GM18951 (cell line): ENCODE results near the gene PTPRG.
"Not testable (repeated sequence)": the region's sequence is repeated elsewhere in the genome, so short reads cannot be mapped to it uniquely, and the experiment has no call there.

Source experiments
- POLR2A ChIP-seq: IDR thresholded peaks from 4 replicates; pipeline ENCODE4 v1.6.1; 2011; ENCODE audit warnings: mild to moderate bottlenecking; ENCODE audit not compliant: insufficient read length, insufficient read depth; ENCODE audit errors: extremely low read depth
- in situ Hi-C: fragments of 300-500 bp; cut with MboI; formaldehyde crosslinking; loops from one replicate; pipeline ENCODE4 v1.12.0; 2022; ENCODE audit warnings: low sequenced_read_pairs, mixed read lengths, inconsistent platforms; ENCODE audit not compliant: unreplicated experiment

Gene PTPRG

DNA sequence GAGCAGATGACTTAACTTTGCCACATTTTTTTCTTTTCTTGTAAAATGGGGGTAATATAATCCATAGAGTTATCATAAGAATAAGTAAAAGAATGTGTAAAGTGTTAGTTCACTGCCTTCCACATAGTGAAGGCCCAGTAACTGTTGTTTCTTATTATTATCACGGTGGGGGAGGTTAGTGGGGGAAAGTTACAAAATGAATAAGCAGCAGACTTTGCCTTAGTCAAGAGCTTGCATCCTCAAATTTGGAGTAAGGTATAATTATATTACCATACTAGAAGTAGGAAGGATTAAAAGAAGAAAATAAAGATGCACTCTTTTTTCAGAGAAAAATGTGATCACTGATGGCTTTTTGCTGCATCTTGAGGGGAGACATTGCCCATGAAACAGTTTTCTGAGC lies 247.6 kb downstream of the PTPRG start:
- in situ Hi-C loops, result no loop called here
- TF ChIP-seq POLR2A, result no peak

DNA sequence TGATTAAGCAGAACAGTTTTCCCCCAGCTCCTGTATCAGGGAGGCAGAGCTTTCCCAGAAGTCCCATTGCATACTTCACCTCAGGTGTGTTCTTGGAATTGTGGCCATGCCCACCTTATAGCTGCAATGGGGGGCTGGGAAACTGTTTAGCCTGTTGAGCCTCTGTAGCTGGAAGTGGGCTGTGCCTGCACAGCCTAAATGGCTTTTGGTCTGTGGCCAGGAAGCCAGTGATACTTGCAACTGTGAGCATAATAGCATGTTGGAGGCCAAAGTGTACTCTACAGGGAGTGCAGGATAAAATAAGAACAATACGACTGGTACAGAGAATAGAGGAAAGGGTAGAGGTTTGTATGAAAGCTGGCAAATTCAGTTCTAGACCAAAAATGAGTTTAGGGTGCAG lies 248.5 kb downstream of the PTPRG start:
- no peak for TF ChIP-seq POLR2A
- in situ Hi-C loops, result no loop called here

DNA sequence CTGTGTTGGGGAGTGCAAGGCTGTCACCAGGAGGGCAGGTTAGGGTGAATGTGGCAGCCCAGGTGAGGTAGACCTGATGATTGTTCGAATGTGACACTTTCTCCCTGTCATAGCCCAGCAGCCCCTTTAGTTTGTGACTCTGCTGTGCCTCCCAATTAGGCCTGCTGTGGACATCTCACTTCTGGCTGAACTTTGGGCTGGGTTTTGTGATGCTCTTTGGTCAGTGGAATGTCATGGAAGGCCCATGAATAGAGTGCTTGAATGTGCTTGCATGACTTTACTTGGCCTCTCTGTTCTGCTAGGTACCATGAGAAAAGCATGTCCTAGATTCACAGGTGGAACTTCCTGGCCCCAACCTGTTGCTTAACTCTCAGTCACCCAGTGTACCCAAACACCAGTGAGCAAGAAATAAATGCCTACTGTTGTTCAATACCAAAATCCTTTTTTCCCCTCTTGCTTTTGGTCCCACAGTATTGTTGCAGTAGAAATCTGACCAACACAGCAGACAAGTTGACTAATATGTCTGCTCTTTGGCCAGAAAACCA lies 249.7 kb downstream of the PTPRG start:
- in situ Hi-C loops, result no loop called here

DNA sequence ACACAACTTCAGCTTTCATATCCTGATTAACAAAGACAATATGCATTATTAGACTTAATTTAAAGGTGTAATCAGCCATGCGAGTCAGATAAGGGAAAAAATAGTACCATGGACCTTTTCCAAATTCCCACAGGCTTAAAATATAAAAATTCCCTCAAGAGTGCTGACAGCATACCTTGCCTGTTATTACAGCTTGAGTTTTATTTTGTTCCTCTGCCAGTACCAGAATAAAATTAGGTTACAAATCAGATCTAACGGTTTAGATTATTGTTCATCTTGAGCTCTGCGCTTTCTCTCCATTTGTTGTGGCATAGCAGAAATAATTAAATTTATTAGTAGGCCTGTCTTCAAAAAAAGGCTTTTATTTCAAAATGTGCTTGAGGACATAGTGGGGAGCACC lies 250.3 kb downstream of the PTPRG start:
- in situ Hi-C loops, result no loop called here
- no peak for TF ChIP-seq POLR2A

More for the DNA sequence above, 249.7 kb downstream of the PTPRG start:
- no peak for TF ChIP-seq POLR2A

DNA sequence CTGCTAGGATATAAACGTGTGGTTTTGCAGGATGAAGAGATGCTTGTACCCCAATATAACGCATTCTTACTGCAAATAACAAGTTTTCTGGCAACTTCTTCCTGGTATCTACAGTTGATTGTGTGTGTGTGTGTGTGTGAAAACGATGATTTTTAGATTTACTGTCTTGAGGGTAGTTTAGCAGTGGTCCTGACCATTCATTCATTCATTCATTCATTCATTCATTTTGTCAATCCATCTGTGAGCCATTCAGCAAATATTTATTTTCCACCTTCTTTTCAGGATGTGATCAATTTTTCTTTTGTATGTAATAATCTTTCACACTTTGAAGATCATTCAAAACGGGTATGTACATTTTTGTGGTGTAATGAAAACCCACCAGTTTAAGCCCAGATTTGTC lies 250.7 kb downstream of the PTPRG start:
- no peak for TF ChIP-seq POLR2A

DNA sequence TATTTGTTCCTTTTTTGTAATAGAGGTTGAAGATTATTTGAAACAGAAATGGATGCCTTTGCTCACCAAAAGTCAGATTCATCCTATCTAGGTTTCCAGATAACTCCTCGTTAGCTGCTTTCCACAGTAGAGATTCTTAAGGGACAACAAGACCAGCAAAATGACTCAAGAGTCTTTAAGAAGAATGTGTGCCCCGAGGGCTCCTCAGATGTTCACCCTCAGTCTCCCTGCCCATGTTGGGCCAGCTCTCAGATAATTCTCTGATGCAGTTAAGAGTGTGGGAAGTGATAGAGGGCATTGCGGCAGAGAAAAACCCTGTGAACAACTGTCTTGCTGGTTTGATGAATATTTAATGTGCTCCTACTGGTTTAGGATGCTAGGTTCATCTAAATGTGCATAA lies 251.1 kb downstream of the PTPRG start:
- TF ChIP-seq POLR2A, result no peak
- in situ Hi-C loops, result no loop called here

More for the DNA sequence above, 250.7 kb downstream of the PTPRG start:
- in situ Hi-C loops, result no loop called here

DNA sequence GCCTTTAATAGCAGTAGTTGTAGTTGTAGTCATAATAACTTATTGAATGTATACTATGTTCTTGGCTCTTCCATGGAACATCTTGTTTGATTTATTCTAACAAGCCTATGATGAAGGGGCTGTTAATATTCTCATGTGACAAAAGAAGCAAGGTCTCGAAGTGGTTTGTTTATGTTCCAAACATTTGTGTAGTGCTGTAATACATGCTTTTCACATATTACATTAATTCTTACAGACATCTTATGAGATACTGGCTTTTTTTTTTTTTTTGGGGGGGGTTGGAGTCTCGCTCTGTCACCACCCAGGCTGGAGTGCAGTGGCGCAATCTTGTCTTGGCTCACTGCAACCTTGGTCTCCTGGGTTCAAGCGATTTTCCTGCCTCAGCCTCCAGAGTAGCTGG lies 252.3 kb downstream of the PTPRG start:
- no peak for TF ChIP-seq POLR2A
- in situ Hi-C loops, result no loop called here

DNA sequence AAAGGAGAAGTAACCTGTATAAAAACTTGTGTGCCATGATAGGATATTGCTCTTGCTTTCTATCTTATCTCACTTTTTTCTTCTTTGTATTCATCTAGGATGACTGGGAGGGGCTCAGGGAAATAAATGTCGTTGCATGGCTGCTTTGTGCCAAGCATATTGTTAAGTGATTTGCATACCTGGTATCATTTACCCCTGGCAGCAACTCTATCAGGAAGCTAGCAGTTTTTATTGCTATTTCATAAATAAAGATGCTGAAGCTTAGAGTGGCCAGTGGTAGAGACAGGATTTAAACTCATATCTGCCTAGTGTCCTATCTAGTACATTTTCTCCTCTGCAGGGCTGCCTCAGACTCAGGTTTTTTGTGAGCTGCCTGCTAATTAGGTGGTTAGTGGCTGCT lies 253.3 kb downstream of the PTPRG start:
- TF ChIP-seq POLR2A, result no peak
- in situ Hi-C loops, result no loop called here

DNA sequence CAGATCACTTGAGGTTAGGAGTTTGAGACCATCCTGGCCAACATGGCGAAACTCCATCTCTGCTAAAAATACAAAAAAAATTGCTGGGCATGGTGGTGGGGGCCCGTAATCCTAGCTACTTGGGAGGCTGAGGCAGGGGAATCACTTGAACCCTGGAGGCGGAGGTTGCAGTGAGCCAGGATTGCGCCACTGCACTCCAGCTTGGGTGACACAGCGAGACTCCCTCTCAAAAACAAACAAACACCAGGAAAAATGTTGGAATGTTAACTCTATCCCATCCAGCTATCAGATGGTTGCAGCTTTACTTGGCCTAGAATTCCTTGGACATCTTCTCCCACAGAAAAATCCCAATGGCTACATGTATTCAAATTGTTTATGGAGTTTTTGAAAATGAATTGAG lies 254.9 kb downstream of the PTPRG start:
- in situ Hi-C loops, result not testable (repeated sequence)

DNA sequence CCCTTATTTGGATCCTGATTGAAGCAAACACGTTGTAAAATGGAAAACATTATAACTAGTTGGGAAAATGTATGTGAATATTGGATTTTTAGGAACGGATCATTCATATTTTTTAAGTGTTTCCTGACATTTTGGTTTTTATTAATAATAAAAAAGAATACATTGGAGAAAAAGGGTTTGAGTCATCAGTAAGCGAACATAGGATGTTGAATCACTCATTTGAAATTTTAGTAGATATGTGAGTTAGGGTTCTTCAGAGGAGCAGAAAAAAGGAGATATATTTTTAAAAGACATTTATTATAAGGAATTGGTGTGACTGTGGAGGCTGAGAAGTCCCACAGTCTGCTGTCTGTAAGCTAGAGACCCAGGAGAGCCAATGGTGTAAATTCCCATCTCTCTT lies 258.5 kb downstream of the PTPRG start:
- no peak for TF ChIP-seq POLR2A
- in situ Hi-C loops, result no loop called here

DNA sequence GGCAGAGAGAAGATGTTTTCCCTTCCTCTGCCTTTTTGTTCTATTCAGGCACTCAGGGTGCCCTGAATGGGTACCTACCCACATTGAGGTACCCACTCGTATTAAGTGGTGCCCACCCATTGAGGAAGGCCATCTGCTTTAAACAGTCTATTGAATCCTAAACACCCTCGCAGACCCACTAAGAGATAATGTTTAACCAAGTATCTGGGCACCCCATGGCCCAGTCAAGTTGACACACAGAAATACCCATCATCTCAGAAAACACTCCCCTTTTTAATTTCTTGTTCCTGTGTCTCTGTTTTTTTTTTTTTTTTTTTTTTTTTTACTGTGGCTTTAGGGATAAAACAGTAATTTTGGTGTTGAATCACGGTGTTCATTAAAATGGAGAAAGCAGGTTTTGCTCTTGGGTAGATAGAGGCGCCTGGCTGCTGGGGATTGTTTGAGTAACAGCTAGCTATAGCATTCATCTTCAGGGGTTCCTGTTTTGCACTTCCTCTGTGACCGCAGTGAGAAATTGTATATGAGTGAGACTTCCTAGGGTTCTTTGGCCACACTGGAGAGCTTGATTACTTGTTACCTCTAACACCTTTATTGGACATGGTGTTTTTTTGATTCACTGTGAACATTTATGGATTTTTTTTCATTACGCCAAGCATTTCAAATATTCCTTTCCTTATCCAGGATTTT lies 259.1 kb downstream of the PTPRG start:
- in situ Hi-C loops, result no loop called here
- no peak for TF ChIP-seq POLR2A

DNA sequence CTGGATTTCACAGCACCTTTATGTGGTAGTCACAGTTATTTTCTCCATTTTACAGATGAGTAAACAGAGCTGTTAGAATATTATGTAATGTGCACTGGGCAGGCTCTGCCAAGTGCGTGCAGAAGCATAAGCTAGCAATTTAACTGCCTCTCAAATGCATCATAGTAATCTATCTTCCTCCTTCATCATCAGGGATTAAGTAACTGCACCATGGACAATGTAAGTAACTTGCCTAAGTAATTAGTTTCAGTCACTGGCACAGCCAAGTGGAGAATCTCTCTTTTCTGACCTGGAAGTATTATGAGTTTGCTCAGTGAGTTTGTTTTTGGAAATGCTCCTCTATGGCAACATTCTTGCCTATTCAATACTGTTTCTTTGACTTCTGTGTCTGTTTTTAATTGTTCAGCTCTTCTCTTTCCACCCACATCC lies 260.5 kb downstream of the PTPRG start:
- no peak for TF ChIP-seq POLR2A
- in situ Hi-C loops, result no loop called here

DNA sequence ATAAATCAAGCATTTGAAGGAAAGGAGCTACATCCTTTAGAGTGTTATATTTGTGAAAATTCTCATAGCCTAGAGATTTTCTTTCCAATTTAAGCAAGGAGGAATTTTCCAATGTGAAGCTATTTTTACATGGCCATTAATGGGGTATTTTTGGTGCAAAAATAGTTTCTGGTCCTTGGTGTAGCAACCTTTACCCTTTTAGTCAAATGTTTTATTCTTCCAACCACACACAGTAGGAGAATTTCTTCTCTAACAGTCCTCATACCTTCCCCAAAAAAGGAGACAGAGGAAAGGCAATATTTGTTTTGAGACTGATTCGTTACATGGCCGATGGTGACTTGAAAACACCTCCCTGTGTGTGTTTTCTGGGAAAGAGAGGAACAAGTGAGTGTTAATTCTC lies 261.2 kb downstream of the PTPRG start:
- in situ Hi-C loops, result no loop called here
- no peak for TF ChIP-seq POLR2A

DNA sequence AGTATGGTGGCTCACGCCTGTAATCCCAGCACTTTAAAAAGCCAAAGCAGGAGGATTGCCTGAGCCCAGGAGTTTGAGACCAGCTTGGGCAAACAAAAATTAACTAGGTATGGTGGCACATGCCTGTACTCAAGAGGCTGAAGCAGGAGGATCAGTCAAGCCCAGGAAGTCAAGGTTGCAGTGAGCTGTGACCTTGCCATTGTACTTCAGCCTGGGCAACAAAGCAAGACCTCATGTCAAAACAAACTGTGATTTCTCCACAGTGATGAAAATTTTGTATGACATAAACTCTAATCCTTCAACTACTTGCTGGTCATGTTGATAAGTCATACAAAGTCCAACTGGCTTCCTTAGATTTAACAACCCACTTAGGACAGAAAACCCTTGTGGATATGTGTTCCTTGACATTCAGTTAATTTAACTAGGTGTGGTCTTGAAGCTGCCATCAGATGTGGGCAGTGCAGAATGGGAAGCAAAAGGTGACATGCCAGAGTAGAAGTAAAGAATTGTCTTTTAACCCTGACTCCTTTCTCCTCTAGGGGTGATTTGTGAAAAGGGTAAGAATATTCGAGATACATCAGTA lies 263.3 kb downstream of the PTPRG start:
- in situ Hi-C loops, result no loop called here
- TF ChIP-seq POLR2A, result no peak
